MCF 10A (cell line): ENCODE measurements around the gene APBA1. TPM values are rescaled to one million over a fixed set of nuclear protein-coding genes. Genes with fewer than 3 reads are reported as not detected.

Experiments used
- BruUV-seq: library from RNA; stranded (reverse); fragments of 400-500 nt; replicated peaks from 2 replicates; lab custom pipeline; 2021; lab: Mats Ljungman, UMichigan
- CTCF ChIA-PET: fragments of 300-600 bp; sonication (Branson Sonifier 250); formaldehyde crosslinking; extraction: SDS; loops from one replicate; lab custom pipeline; 2021; ENCODE audit warnings: antibody characterized with exemption, inconsistent platforms; lab: Yijun Ruan, JAX
- POLR2A ChIA-PET: fragments of 300-600, 350-650 bp; sonication (Branson Sonifier 250); formaldehyde crosslinking; extraction: SDS; loops from one replicate; lab custom pipeline; 2020; ENCODE audit warnings: antibody characterized with exemption, inconsistent platforms; lab: Yijun Ruan, JAX
- DNase-seq: peaks from one replicate; pipeline ENCODE4 v3.0.0-alpha.2; 2018; ENCODE audit not compliant: unreplicated experiment
- H3K27ac Mint-ChIP-seq: one replicate; pipeline ENCODE4 v1.8.0; 2022; ENCODE audit warnings: mild to moderate bottlenecking, low read depth, mixed read lengths; ENCODE audit not compliant: unreplicated experiment
- H3K27me3 Mint-ChIP-seq: one replicate; pipeline ENCODE4 v1.8.0; 2022; ENCODE audit warnings: mixed read lengths; ENCODE audit not compliant: insufficient read depth, unreplicated experiment
- H3K36me3 Mint-ChIP-seq: one replicate; pipeline ENCODE4 v1.8.0; 2022; ENCODE audit warnings: mild to moderate bottlenecking, moderate library complexity, mixed read lengths; ENCODE audit not compliant: insufficient read depth, unreplicated experiment
- H3K4me1 Mint-ChIP-seq: one replicate; pipeline ENCODE4 v1.8.0; 2022; ENCODE audit warnings: mixed read lengths; ENCODE audit not compliant: insufficient read depth, unreplicated experiment
- H3K4me3 Mint-ChIP-seq: one replicate; pipeline ENCODE4 v1.8.0; 2022; ENCODE audit warnings: mild to moderate bottlenecking, moderate library complexity, mixed read lengths; ENCODE audit not compliant: unreplicated experiment
- H3K9me3 Mint-ChIP-seq: one replicate; pipeline ENCODE4 v1.8.0; 2022; ENCODE audit warnings: mixed read lengths; ENCODE audit not compliant: unreplicated experiment
- CTCF ChIP-seq: fragments of 200-600 bp; IDR thresholded peaks from one replicate; pipeline ENCODE4 v1.8.0; 2022; ENCODE audit warnings: antibody characterized with exemption, mild to moderate bottlenecking; ENCODE audit not compliant: unreplicated experiment
- intact Hi-C: fragments of 100-400 bp; cut with micrococcal nuclease; formaldehyde crosslinking; loops from 2 replicates; pipeline ENCODE4 v1.14.1; 2022
- total RNA-seq: library from RNA; stranded (reverse); gene quantifications from 2 replicates; pipeline ENCODE4 v1.2.3, GENCODE V29; 2022

Gene APBA1
- total RNA-seq, 1 experiment from 2014 or later: 0.07 TPM

DNA sequence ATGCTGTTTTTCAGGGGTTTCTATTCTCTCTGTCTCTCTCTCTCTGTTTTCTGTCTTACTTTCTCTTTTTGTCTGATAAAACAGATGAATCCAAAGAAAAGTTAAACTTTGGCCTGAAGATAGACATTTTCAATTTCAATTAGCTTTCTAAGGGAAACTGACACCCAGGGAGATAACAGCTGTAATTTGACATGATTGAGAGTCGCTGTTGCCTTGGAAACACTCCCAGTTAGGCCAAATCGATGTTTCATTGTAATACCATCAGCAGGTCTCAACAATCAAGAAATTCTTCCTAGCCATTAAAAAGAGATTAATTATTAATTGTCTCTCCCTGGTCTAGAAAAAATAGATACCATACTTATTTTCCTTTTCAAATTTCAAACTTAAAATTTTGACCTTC lies 294.2 kb downstream of the APBA1 start:
- BruUV-seq: no TSS peak
- Mint-ChIP-seq H3K27me3 (no peaks in the 10 kb centered on the region), H3K4me3 (no peak overlapping the region), H3K27ac (no peak overlapping the region), H3K4me1 (peaks cover 24% of the 10 kb centered on the region), H3K9me3 (no peaks in the 10 kb centered on the region), H3K36me3 (peaks cover 4% of the 10 kb centered on the region)
- TF ChIP-seq CTCF: no peak
- CTCF ChIA-PET: interaction anchor here (1.8 kb wide), 1 partner anchor 44 kb away, joined by 11 read pairs; no protein-coding TSS in a partner anchor
- no peak for DNase-seq
- intact Hi-C loops: no loop called here
- POLR2A ChIA-PET: interaction anchor here (0.6 kb wide), 1 partner anchor 361 kb away, joined by 3 read pairs; no protein-coding TSS in a partner anchor

Other genes with a start within 250 kb of the APBA1 start
- gene PTAR1, start 87.6 kb upstream of the APBA1 start, total RNA-seq: 41.4 and 43.5 TPM in 2 replicates
- gene CFAP95, start 148.4 kb upstream of the APBA1 start, total RNA-seq: not detected in 2 replicates